Measurements from ENCODE around the gene IL11. TPM values are rescaled to one million over a fixed set of nuclear protein-coding genes. Genes with fewer than 3 reads are reported as not detected.

IL11 gene
- total and polyA plus RNA-seq, 2 experiments from 2014 or later, result 4.4 to 6.6 TPM

DNA sequence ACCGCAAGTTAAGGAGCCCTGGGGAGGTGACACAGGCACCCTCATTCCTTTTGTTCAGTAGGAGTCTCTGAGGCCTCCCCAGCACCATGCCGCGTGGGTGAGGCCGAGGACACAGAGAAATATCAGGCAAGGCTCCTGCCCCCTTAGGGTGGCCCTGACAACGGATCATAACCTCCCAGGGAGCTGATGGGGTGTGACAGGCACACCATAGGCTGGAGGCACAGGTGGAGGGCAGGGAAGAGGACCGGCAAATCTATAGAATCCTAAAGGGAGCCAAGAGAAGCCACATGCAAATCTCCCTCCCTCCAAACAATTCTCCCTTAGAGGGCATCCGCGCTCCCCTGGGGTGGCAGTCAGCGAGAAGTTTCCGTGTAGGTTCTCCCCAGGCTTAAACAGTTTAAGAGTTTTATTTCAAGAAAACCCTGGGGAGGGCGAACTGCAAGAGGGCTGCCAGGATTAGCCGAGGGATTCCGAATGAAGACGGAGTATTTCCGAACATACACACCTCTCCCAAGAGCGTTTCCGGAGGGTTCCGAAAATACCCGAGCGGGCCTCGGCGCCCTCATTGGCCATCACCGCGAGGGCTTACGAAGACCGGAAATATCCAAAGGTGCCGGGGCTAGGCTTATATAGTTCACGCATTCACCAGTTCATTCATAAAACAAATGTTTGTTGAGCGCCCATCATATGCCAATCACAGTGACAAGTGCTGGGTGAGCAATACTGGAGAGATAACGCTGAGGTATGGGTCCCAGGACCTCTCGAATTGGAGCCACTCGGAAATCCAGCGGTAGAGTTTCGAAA lies 14.9 kb upstream of the IL11 start:
- 6% methylated on average over 34 of the region's 34 CpGs for WGBS (ENCODE audit: low lambda C conversion rate, missing lambda C conversion rate)
- no peaks in the 10 kb centered on the region for H3K27me3 ChIP-seq
- no peaks in the 10 kb centered on the region for H3K36me3 ChIP-seq (replicated peaks; ENCODE audit: insufficient read depth, low read depth)
- TF ChIP-seq, protein P1, sequence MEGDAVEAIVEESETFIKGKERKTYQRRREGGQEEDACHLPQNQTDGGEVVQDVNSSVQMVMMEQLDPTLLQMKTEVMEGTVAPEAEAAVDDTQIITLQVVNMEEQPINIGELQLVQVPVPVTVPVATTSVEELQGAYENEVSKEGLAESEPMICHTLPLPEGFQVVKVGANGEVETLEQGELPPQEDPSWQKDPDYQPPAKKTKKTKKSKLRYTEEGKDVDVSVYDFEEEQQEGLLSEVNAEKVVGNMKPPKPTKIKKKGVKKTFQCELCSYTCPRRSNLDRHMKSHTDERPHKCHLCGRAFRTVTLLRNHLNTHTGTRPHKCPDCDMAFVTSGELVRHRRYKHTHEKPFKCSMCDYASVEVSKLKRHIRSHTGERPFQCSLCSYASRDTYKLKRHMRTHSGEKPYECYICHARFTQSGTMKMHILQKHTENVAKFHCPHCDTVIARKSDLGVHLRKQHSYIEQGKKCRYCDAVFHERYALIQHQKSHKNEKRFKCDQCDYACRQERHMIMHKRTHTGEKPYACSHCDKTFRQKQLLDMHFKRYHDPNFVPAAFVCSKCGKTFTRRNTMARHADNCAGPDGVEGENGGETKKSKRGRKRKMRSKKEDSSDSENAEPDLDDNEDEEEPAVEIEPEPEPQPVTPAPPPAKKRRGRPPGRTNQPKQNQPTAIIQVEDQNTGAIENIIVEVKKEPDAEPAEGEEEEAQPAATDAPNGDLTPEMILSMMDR (IDR thresholded peaks at IDR 0.05; ENCODE audit: poor library complexity), result no peak
- no peak for TF ChIP-seq EZH2 (IDR thresholded peaks at IDR 0.05; ENCODE audit: borderline replicate concordance)
- TF ChIP-seq EZH2phosphoT487 (IDR thresholded peaks at IDR 0.05; ENCODE audit: low read depth, severe bottlenecking, unreplicated experiment), result no peak
- H4K20me1 ChIP-seq (ENCODE audit: insufficient read depth, poor library complexity, severe bottlenecking), result peaks cover 43% of the 10 kb centered on the region
- H3K4me3 ChIP-seq, result peak overlapping the region; percentile 15
- H3K9me3 ChIP-seq (ENCODE audit: low read depth), result no peaks in the 10 kb centered on the region
- peaks cover 38% of the 10 kb centered on the region for H3K4me1 ChIP-seq (ENCODE audit: insufficient read depth)
- peaks cover 53% of the 10 kb centered on the region for H3K79me2 ChIP-seq
- DNase-seq (ENCODE audit: low spot score), result peak; percentile 95
- peak overlapping the region; percentile 87 for H3K27ac ChIP-seq
- peak overlapping the region; percentile 67 for H3K4me2 ChIP-seq
- peak overlapping the region; percentile 54 for H2AFZ ChIP-seq
- H3K9me2 ChIP-seq (replicated peaks; ENCODE audit: insufficient read depth), result no peaks in the 10 kb centered on the region

DNA sequence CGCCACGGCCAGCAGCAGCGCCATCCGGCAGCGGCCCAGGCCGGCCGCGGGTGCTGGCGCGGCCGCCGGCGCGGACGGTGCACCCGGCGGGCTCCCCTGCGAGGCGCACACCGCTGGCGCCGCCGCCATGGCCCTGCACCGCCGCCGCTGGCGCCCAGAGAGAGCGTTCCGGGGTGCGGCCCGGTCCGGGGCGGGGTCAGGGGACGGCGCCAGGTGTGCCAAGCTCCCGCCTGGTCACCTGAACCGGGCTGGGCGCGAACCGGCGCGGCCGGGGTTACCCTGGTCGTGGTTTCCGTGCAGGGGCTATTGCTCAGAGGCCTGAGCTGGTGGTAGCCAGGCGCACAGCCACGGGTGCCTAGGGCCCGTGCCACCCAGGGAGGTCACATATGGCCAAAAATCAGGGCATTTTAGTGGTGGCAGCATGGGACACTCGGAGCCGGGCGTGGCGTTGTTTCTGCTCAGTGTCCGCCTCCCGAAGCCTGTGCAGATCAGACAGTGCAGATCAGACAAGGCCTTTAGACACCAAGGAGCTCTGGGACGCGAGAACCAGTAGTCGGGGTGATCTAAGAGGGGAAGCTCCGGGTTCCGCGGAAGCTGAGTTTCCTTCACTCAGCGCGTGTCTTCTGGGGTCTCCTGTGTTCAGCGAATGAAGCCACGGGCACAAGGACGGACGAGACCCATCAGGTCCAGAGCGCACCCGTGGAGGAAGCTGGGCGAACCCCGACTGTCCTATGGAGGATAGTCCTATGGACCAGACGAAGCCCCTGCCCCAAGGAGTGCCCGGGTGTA lies 14.1 kb upstream of the IL11 start, which contains the start of gene TMEM238:
TMEM238 (minus strand) TSS at position 162 of the 789 bp plus-strand sequence; CDS start at position 129, 33 bp downstream.
- peak within 1 kb of the TSS; percentile 75 for H2AFZ ChIP-seq
- H4K20me1 ChIP-seq (ENCODE audit: insufficient read depth, poor library complexity, severe bottlenecking), result peaks cover 35% of the 10 kb centered on the region
- H3K4me2 ChIP-seq, result peak within 1 kb of the TSS; percentile 90
- no peak for TF ChIP-seq EZH2 (IDR thresholded peaks at IDR 0.05; ENCODE audit: borderline replicate concordance)
- TF ChIP-seq, protein P1 (IDR thresholded peaks at IDR 0.05; ENCODE audit: poor library complexity), result no peak
- no peak for TF ChIP-seq EZH2phosphoT487 (IDR thresholded peaks at IDR 0.05; ENCODE audit: low read depth, severe bottlenecking, unreplicated experiment)
- DNase-seq (ENCODE audit: low spot score), result peak; percentile 71
- no peaks in the 10 kb centered on the region for H3K27me3 ChIP-seq
- H3K9me3 ChIP-seq (ENCODE audit: low read depth), result no peaks in the 10 kb centered on the region
- H3K27ac ChIP-seq, result peak within 1 kb of the TSS; percentile 87
- peaks cover 48% of the 10 kb centered on the region for H3K79me2 ChIP-seq
- 27% methylated on average over 55 of the region's 72 CpGs for WGBS (ENCODE audit: low lambda C conversion rate, missing lambda C conversion rate)
- no peaks in the 10 kb centered on the region for H3K9me2 ChIP-seq (replicated peaks; ENCODE audit: insufficient read depth)
- peak within 1 kb of the TSS; percentile 15 for H3K4me3 ChIP-seq
- peaks cover 38% of the 10 kb centered on the region for H3K4me1 ChIP-seq (ENCODE audit: insufficient read depth)
- no peaks in the 10 kb centered on the region for H3K36me3 ChIP-seq (replicated peaks; ENCODE audit: insufficient read depth, low read depth)

DNA sequence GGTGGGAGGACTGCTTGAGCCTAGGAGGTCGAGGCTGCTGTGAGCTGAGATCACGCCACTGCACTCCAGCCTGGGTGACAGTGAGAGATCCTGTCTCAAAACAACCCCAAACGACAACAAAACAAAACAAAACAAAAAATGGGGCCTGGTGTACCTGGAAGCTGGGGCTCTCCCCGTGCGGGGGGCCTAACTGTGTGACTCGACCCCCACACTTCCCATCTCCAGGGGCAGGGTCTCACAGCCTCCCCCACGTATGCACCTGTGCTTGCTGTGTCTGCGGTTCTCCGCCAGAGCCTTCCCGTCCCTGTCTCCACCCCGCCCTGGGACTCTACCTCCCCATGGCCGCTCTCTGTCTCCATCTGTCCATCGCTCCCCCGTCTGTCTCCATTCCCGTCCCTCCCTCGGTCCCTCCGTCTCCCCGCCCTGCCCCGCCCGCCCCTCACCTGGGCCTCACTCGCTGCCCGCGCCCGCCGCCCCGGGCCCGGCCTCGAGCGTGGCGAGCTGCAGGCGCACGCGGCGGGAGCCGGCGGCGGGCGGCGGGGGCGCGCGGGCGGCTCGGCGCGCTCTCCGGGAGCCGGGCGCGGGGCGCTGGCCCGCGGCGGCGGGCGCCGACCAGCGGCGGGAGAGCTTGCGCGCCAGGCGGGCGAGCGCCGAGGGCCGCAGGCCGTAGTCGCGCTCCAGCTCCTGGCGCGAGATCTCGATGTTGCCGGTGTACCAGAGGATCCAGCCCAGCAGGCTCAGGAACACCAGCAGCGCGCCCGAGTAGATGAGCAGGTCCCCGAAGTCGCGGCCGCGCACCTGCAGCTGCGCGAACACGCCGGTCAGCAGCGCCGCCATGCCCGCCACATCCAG lies 13.2 kb upstream of the IL11 start:
- 9% methylated on average over 55 of the region's 88 CpGs for WGBS (ENCODE audit: low lambda C conversion rate, missing lambda C conversion rate)
- peak overlapping the region; percentile 1 for H3K4me3 ChIP-seq
- H2AFZ ChIP-seq, result peak overlapping the region; percentile 75
- DNase-seq (ENCODE audit: low spot score), result peak; percentile 86
- H3K79me2 ChIP-seq, result peaks cover 42% of the 10 kb centered on the region
- TF ChIP-seq EZH2 (IDR thresholded peaks at IDR 0.05; ENCODE audit: borderline replicate concordance) (no peak), EZH2phosphoT487 (IDR thresholded peaks at IDR 0.05; ENCODE audit: low read depth, severe bottlenecking, unreplicated experiment) (no peak)
- TF ChIP-seq, protein P1 (IDR thresholded peaks at IDR 0.05; ENCODE audit: poor library complexity), result peak; percentile 11
- H3K4me2 ChIP-seq, result peak overlapping the region; percentile 90
- no peaks in the 10 kb centered on the region for H3K9me2 ChIP-seq (replicated peaks; ENCODE audit: insufficient read depth)
- H3K9me3 ChIP-seq (ENCODE audit: low read depth), result no peaks in the 10 kb centered on the region
- peak overlapping the region; percentile 87 for H3K27ac ChIP-seq
- H3K4me1 ChIP-seq (ENCODE audit: insufficient read depth), result peaks cover 35% of the 10 kb centered on the region
- no peaks in the 10 kb centered on the region for H3K27me3 ChIP-seq
- H4K20me1 ChIP-seq (ENCODE audit: insufficient read depth, poor library complexity, severe bottlenecking), result peaks cover 27% of the 10 kb centered on the region
- H3K36me3 ChIP-seq (replicated peaks; ENCODE audit: insufficient read depth, low read depth), result no peaks in the 10 kb centered on the region

Data from hepatocyte (in vitro differentiated cells).